H9 (cell line): ENCODE results near the gene TRIM7. TPM values are rescaled to one million over a fixed set of nuclear protein-coding genes. Genes with fewer than 3 reads are reported as not detected.

Experiments
- DNase-seq: peaks from one replicate; pipeline ENCODE4 v3.0.0-alpha.2; 2017
- H2AFZ ChIP-seq: one replicate; pipeline ENCODE4 v1.6.1; 2013; ENCODE audit warnings: mild to moderate bottlenecking, low read length, control low read depth, moderate library complexity
- H2AK5ac ChIP-seq: 2 replicates; pipeline ENCODE4 v1.6.1; 2013; ENCODE audit warnings: low read length, control low read depth, mixed read lengths; ENCODE audit not compliant: insufficient read length
- H2BK120ac ChIP-seq: one replicate; pipeline ENCODE4 v1.6.1; 2013; ENCODE audit warnings: low read depth, mild to moderate bottlenecking, low read length, control low read depth, inconsistent platforms; ENCODE audit not compliant: poor library complexity, severe bottlenecking
- H2BK12ac ChIP-seq: 2 replicates; pipeline ENCODE4 v1.6.1; 2013; ENCODE audit warnings: low read length, control low read depth, mixed read lengths, low read depth; ENCODE audit not compliant: insufficient read length
- H2BK15ac ChIP-seq: 2 replicates; pipeline ENCODE4 v1.6.1; 2013; ENCODE audit warnings: low read depth, low read length, control low read depth
- H2BK20ac ChIP-seq: one replicate; pipeline ENCODE4 v1.6.1; 2013; ENCODE audit warnings: low read depth, mild to moderate bottlenecking, low read length, control low read depth, inconsistent platforms; ENCODE audit not compliant: poor library complexity, severe bottlenecking
- H2BK5ac ChIP-seq: 2 replicates; pipeline ENCODE4 v1.6.1; 2013; ENCODE audit warnings: low read length, control low read depth, mixed read lengths; ENCODE audit not compliant: insufficient read length
- H3K14ac ChIP-seq: 2 replicates; pipeline ENCODE4 v1.6.1; 2013; ENCODE audit warnings: low read length, control low read depth; ENCODE audit not compliant: insufficient read depth
- H3K18ac ChIP-seq: 2 replicates; pipeline ENCODE4 v1.6.1; 2013; ENCODE audit warnings: low read depth, mild to moderate bottlenecking, mixed read lengths, low read length, control low read depth; ENCODE audit not compliant: insufficient read length
- H3K23ac ChIP-seq: 2 replicates; pipeline ENCODE4 v1.6.1; 2013; ENCODE audit warnings: low read length, control low read depth, mixed read lengths, low read depth; ENCODE audit not compliant: insufficient read length
- H3K23me2 ChIP-seq: 2 replicates; pipeline ENCODE4 v1.6.1; 2013; ENCODE audit warnings: low read depth, mild to moderate bottlenecking, mixed read lengths, low read length, control low read depth; ENCODE audit not compliant: insufficient read length, poor library complexity, severe bottlenecking
- H3K27ac ChIP-seq: 2 replicates; pipeline ENCODE4 v1.5.1; 2013; ENCODE audit warnings: low read length, control low read depth, mixed read lengths, low read depth; ENCODE audit not compliant: insufficient read length
- H3K27me3 ChIP-seq: 2 replicates; pipeline ENCODE4 v1.6.1; 2013; ENCODE audit warnings: low read length, control low read depth, inconsistent platforms; ENCODE audit not compliant: insufficient read depth
- H3K4ac ChIP-seq: 2 replicates; pipeline ENCODE4 v1.6.1; 2013; ENCODE audit warnings: low read depth, mild to moderate bottlenecking, control low read depth, inconsistent platforms, low read length, moderate library complexity
- H3K4me1 ChIP-seq: 2 replicates; pipeline ENCODE4 v1.6.1; 2013; ENCODE audit warnings: low read length, control low read depth, inconsistent platforms; ENCODE audit not compliant: insufficient read depth
- H3K4me2 ChIP-seq: 2 replicates; pipeline ENCODE4 v1.6.1; 2013; ENCODE audit warnings: low read length, control low read depth, mixed read lengths; ENCODE audit not compliant: insufficient read length, insufficient read depth
- H3K56ac ChIP-seq: 2 replicates; pipeline ENCODE4 v1.6.1; 2013; ENCODE audit warnings: low read depth, mild to moderate bottlenecking, mixed read lengths, low read length, control low read depth; ENCODE audit not compliant: insufficient read length
- H3K79me1 ChIP-seq: 2 replicates; pipeline ENCODE4 v1.6.1; 2013; ENCODE audit warnings: low read depth, mild to moderate bottlenecking, moderate library complexity, low read length, control low read depth, inconsistent platforms; ENCODE audit not compliant: insufficient read depth, poor library complexity, severe bottlenecking
- H3K79me2 ChIP-seq: 2 replicates; pipeline ENCODE4 v1.6.1; 2013; ENCODE audit warnings: low read length, control low read depth, inconsistent platforms; ENCODE audit not compliant: insufficient read depth
- H3K9ac ChIP-seq: 2 replicates; pipeline ENCODE4 v1.6.1; 2013; ENCODE audit warnings: low read length, control low read depth, mixed read lengths; ENCODE audit not compliant: insufficient read length; ENCODE audit errors: extremely low read depth
- H3K9me3 ChIP-seq: one replicate; pipeline ENCODE4 v1.6.1; 2013; ENCODE audit warnings: low read depth, low read length, inconsistent platforms; ENCODE audit not compliant: control insufficient read depth
- H3T11ph ChIP-seq: one replicate; pipeline ENCODE4 v1.6.1; 2013; ENCODE audit warnings: mild to moderate bottlenecking, low read length, control low read depth, inconsistent platforms
- H4K20me1 ChIP-seq: one replicate; pipeline ENCODE4 v1.6.1; 2013; ENCODE audit not compliant: control insufficient read depth, insufficient read length, insufficient read depth
- H4K5ac ChIP-seq: 2 replicates; pipeline ENCODE4 v1.6.1; 2013; ENCODE audit warnings: low read depth, mild to moderate bottlenecking, mixed read lengths, low read length, control low read depth; ENCODE audit not compliant: insufficient read length
- H4K8ac ChIP-seq: replicated peaks from 2 replicates; pipeline ENCODE4 v1.6.1; 2013; ENCODE audit warnings: low read length, control low read depth, mixed read lengths, low read depth; ENCODE audit not compliant: insufficient read length
- H4K91ac ChIP-seq: 2 replicates; pipeline ENCODE4 v1.6.1; 2013; ENCODE audit warnings: low read depth, mild to moderate bottlenecking, moderate library complexity, mixed read lengths, low read length, control low read depth; ENCODE audit not compliant: insufficient read length
- H3K27ac Mint-ChIP-seq, 3 experiments: 2 replicates in 2 of 3; 3 replicates in 1 of 3; pipeline ENCODE4 v1.8.0; 2020 to 2021; ENCODE audit warnings: mixed read lengths in 3 of 3, mild to moderate bottlenecking in 1 of 3, moderate library complexity in 1 of 3
- H3K27me3 Mint-ChIP-seq: 2 replicates; pipeline ENCODE4 v1.8.0; 2021; ENCODE audit warnings: low read depth, mild to moderate bottlenecking, moderate library complexity, mixed read lengths
- H3K36me3 Mint-ChIP-seq, 3 experiments: 2 replicates in 2 of 3; 3 replicates in 1 of 3; pipeline ENCODE4 v1.8.0; 2020 to 2021; ENCODE audit warnings: low read depth in 3 of 3, mixed read lengths in 3 of 3; ENCODE audit not compliant: insufficient read depth in 1 of 3
- H3K4me1 Mint-ChIP-seq, 2 experiments: 2 replicates each; pipeline ENCODE4 v1.8.0; 2020; ENCODE audit warnings: mixed read lengths in 2 of 2
- H3K4me3 Mint-ChIP-seq, 2 experiments: 2 replicates in 1 of 2; 3 replicates in 1 of 2; pipeline ENCODE4 v1.8.0; 2020 to 2021; ENCODE audit warnings: mild to moderate bottlenecking in 2 of 2, mixed read lengths in 2 of 2, moderate library complexity in 1 of 2
- H3K9me3 Mint-ChIP-seq, 2 experiments: 2 replicates in 1 of 2; 3 replicates in 1 of 2; pipeline ENCODE4 v1.8.0; 2020; ENCODE audit warnings: mild to moderate bottlenecking in 2 of 2, mixed read lengths in 2 of 2, moderate library complexity in 1 of 2
- WGBS: extraction: QIAGEN DNeasy Blood & Tissue Kit; methylation state at CpG from one replicate; pipeline ENCODE4 v1.1.7; 2013; ENCODE audit warnings: missing lambda C conversion rate, low lambda C conversion rate, mixed read lengths; ENCODE audit not compliant: insufficient read length; ENCODE audit errors: extremely low coverage; 5-methylcytosine and 5-hydroxymethylcytosine counted together
- total RNA-seq: library from RNA; stranded (reverse); gene quantifications from 2 replicates; pipeline ENCODE4 v1.2.1, GENCODE V29; 2021
- TF ChIP-seq, protein P1 (sequence below): fragments of 200-600 bp; sonication (generic); conservative IDR thresholded peaks from 3 replicates; pipeline ENCODE4 v1.8.0; 2021; ENCODE audit warnings: antibody characterized with exemption, mild to moderate bottlenecking

Gene TRIM7
- total RNA-seq, 1 experiment from 2014 or later: not detected

DNA sequence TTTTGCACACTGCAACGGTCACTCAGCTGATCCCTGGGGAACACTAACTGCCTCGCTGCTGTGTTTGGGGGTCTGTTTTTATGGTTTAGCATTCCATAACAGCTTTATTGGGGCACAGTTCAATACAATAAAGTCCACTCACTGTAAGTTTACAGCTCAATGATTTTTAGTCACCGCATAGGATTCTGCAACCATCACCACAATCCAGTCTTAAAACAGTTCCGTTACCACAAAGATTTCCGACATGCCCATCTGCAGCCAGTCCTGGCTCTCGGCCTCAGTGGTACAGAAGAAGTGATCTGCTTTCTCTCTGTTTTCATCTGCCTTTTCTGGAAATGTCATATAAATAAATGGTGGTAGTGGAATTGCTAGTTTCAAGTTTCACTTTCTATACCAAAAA lies 34.0 kb downstream of the TRIM7 start:
- Histone ChIP-seq H2AFZ (no peak overlapping the region), H3K79me2 (no peaks in the 10 kb centered on the region), H4K20me1 (no peaks in the 10 kb centered on the region), H4K8ac (no peak overlapping the region), H3K9ac (no peak overlapping the region), H3K4me2 (peak overlapping the region; percentile 89), H3K4ac (no peak overlapping the region), H2BK5ac (no peak overlapping the region), H4K5ac (no peak overlapping the region), H2BK15ac (no peak overlapping the region), H2BK20ac (no peak overlapping the region), H3K14ac (no peak overlapping the region), H2BK12ac (no peak overlapping the region), H3K79me1 (no peaks in the 10 kb centered on the region), H3K23me2 (peaks cover 15% of the 10 kb centered on the region), H2AK5ac (no peak overlapping the region), H3K56ac (no peak overlapping the region), H3K18ac (no peak overlapping the region), H3T11ph (no peak overlapping the region), H3K27ac (no peak overlapping the region), H3K23ac (no peak overlapping the region), H4K91ac (no peak overlapping the region), H3K9me3 (no peaks in the 10 kb centered on the region), H2BK120ac (no peak overlapping the region), H3K27me3 (peaks cover 10% of the 10 kb centered on the region), H3K4me1 (peaks cover 3% of the 10 kb centered on the region; the same call in 1 of the 2 replicates)
- no peak for DNase-seq
- TF ChIP-seq, protein P1, sequence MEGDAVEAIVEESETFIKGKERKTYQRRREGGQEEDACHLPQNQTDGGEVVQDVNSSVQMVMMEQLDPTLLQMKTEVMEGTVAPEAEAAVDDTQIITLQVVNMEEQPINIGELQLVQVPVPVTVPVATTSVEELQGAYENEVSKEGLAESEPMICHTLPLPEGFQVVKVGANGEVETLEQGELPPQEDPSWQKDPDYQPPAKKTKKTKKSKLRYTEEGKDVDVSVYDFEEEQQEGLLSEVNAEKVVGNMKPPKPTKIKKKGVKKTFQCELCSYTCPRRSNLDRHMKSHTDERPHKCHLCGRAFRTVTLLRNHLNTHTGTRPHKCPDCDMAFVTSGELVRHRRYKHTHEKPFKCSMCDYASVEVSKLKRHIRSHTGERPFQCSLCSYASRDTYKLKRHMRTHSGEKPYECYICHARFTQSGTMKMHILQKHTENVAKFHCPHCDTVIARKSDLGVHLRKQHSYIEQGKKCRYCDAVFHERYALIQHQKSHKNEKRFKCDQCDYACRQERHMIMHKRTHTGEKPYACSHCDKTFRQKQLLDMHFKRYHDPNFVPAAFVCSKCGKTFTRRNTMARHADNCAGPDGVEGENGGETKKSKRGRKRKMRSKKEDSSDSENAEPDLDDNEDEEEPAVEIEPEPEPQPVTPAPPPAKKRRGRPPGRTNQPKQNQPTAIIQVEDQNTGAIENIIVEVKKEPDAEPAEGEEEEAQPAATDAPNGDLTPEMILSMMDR: no peak
- H3K36me3 Mint-ChIP-seq: no peaks in the 10 kb centered on the region; a peak in 1 of 7 replicates
- WGBS: no CpG with 5 or more reads among the region's 6 CpGs
- H3K9me3 Mint-ChIP-seq: peaks cover 2 to 5% of the 10 kb centered on the region in 2 experiments; a peak in 2 of 5 replicates
- peak overlapping the region; percentile 69 to 93 for H3K4me3 Mint-ChIP-seq
- H3K4me1 Mint-ChIP-seq: peaks cover 29 to 35% of the 10 kb centered on the region in 2 experiments
- no peak overlapping the region for H3K27ac Mint-ChIP-seq
- peaks cover 66% of the 10 kb centered on the region for H3K27me3 Mint-ChIP-seq
